Measurements from ENCODE around the gene ACTL7A.

ACTL7A gene, protein sequence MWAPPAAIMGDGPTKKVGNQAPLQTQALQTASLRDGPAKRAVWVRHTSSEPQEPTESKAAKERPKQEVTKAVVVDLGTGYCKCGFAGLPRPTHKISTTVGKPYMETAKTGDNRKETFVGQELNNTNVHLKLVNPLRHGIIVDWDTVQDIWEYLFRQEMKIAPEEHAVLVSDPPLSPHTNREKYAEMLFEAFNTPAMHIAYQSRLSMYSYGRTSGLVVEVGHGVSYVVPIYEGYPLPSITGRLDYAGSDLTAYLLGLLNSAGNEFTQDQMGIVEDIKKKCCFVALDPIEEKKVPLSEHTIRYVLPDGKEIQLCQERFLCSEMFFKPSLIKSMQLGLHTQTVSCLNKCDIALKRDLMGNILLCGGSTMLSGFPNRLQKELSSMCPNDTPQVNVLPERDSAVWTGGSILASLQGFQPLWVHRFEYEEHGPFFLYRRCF

GRCh38 chr9:108861997-108862396, at the start of gene ACTL7A:
TSS of gene ACTL7A (plus strand) at chr9:108862266. CDS start at chr9:108862323, 57 bp downstream.
- H3K4me3 ChIP-seq (ENCODE audit: low read depth in 1 of 2, low read length in 2 of 2) = no peak within 1 kb of the TSS
- no peak within 1 kb of the TSS for H3K27ac ChIP-seq (ENCODE audit: low read length)
- no peaks in the 10 kb centered on the region for H3K9me3 ChIP-seq (ENCODE audit: control insufficient read depth in 1 of 2, low read length in 2 of 2)
- H3K36me3 ChIP-seq (ENCODE audit: control insufficient read depth in 1 of 2, insufficient read depth in 2 of 2, low read length in 2 of 2) = peaks cover 0 to 3% of the 10 kb centered on the region in 2 donors
- H3K4me1 ChIP-seq (ENCODE audit: control insufficient read depth in 1 of 2, insufficient read depth in 2 of 2, low read length in 2 of 2) = no peaks in the 10 kb centered on the region
- no peaks in the 10 kb centered on the region for H3K27me3 ChIP-seq (ENCODE audit: low read depth, low read length)

GRCh38 chr9:108812396-108813025, 49.6 kb upstream of the ACTL7A start:
- Histone ChIP-seq H3K27ac (ENCODE audit: low read length) (no peak overlapping the region), H3K36me3 (ENCODE audit: control insufficient read depth in 1 of 2, insufficient read depth in 2 of 2, low read length in 2 of 2) (no peaks in the 10 kb centered on the region)

GRCh38 chr9:108813951-108814601, 48.0 kb upstream of the ACTL7A start:
- no peaks in the 10 kb centered on the region for H3K36me3 ChIP-seq (ENCODE audit: control insufficient read depth in 1 of 2, insufficient read depth in 2 of 2, low read length in 2 of 2)
- H3K27ac ChIP-seq (ENCODE audit: low read length) = no peak overlapping the region
- no peak overlapping the region for H3K4me3 ChIP-seq (ENCODE audit: low read depth in 1 of 2, low read length in 2 of 2)
- no peaks in the 10 kb centered on the region for H3K4me1 ChIP-seq (ENCODE audit: control insufficient read depth in 1 of 2, insufficient read depth in 2 of 2, low read length in 2 of 2)
- no peaks in the 10 kb centered on the region for H3K9me3 ChIP-seq (ENCODE audit: control insufficient read depth in 1 of 2, low read length in 2 of 2)
- no peaks in the 10 kb centered on the region for H3K27me3 ChIP-seq (ENCODE audit: low read depth, low read length)

More at GRCh38 chr9:108812396-108813025, 49.6 kb upstream of the ACTL7A start:
- no peaks in the 10 kb centered on the region for H3K9me3 ChIP-seq (ENCODE audit: control insufficient read depth in 1 of 2, low read length in 2 of 2)
- H3K27me3 ChIP-seq (ENCODE audit: low read depth, low read length) = no peaks in the 10 kb centered on the region
- no peak overlapping the region for H3K4me3 ChIP-seq (ENCODE audit: low read depth in 1 of 2, low read length in 2 of 2)
- H3K4me1 ChIP-seq (ENCODE audit: control insufficient read depth in 1 of 2, insufficient read depth in 2 of 2, low read length in 2 of 2) = no peaks in the 10 kb centered on the region

DNA sequence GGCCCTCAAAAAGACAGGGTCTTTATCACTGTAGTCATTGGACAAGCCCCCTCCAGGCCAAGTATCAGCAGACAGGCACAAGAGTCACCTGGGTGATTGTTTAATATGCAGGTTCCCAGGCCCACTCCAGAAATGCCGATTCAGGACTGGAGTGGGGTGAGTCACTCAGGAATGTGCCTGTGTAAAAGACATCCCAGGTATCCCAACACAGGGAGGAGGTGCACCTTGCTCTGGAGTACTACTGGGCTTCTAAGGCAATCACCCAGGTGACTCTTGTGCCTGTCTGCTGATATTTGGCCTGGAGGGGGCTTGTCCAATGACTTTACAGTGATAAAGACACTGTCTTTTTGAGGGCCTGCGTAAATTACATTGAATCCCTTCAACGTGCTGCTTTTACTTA, 46.9 kb upstream of the ACTL7A start:
- Histone ChIP-seq H3K27ac (ENCODE audit: low read length) (no peak overlapping the region), H3K4me3 (ENCODE audit: low read depth in 1 of 2, low read length in 2 of 2) (no peak overlapping the region), H3K36me3 (ENCODE audit: control insufficient read depth in 1 of 2, insufficient read depth in 2 of 2, low read length in 2 of 2) (no peaks in the 10 kb centered on the region), H3K27me3 (ENCODE audit: low read depth, low read length) (no peaks in the 10 kb centered on the region), H3K9me3 (ENCODE audit: control insufficient read depth in 1 of 2, low read length in 2 of 2) (no peaks in the 10 kb centered on the region), H3K4me1 (ENCODE audit: control insufficient read depth in 1 of 2, insufficient read depth in 2 of 2, low read length in 2 of 2) (no peaks in the 10 kb centered on the region)

- Histone ChIP-seq H3K27ac (ENCODE audit: low read length) (no peak overlapping the region), H3K27me3 (ENCODE audit: low read depth, low read length) (no peaks in the 10 kb centered on the region), H3K4me3 (ENCODE audit: low read depth in 1 of 2, low read length in 2 of 2) (no peak overlapping the region), H3K9me3 (ENCODE audit: control insufficient read depth in 1 of 2, low read length in 2 of 2) (no peaks in the 10 kb centered on the region), H3K36me3 (ENCODE audit: control insufficient read depth in 1 of 2, insufficient read depth in 2 of 2, low read length in 2 of 2) (no peaks in the 10 kb centered on the region), H3K4me1 (ENCODE audit: control insufficient read depth in 1 of 2, insufficient read depth in 2 of 2, low read length in 2 of 2) (no peaks in the 10 kb centered on the region)
These were observed 46.0 kb upstream of the ACTL7A start for GRCh38 chr9:108816037-108816436.

GRCh38 chr9:108823829-108824228, 38.2 kb upstream of the ACTL7A start:
- H3K27ac ChIP-seq (ENCODE audit: low read length) = no peak overlapping the region
- peaks cover 0 to 6% of the 10 kb centered on the region in 2 donors for H3K9me3 ChIP-seq (ENCODE audit: control insufficient read depth in 1 of 2, low read length in 2 of 2)
- no peaks in the 10 kb centered on the region for H3K36me3 ChIP-seq (ENCODE audit: control insufficient read depth in 1 of 2, insufficient read depth in 2 of 2, low read length in 2 of 2)
- no peaks in the 10 kb centered on the region for H3K27me3 ChIP-seq (ENCODE audit: low read depth, low read length)
- no peaks in the 10 kb centered on the region for H3K4me1 ChIP-seq (ENCODE audit: control insufficient read depth in 1 of 2, insufficient read depth in 2 of 2, low read length in 2 of 2)
- no peak overlapping the region for H3K4me3 ChIP-seq (ENCODE audit: low read depth in 1 of 2, low read length in 2 of 2)

GRCh38 chr9:108830272-108830671, 31.8 kb upstream of the ACTL7A start:
- no peaks in the 10 kb centered on the region for H3K27me3 ChIP-seq (ENCODE audit: low read depth, low read length)
- H3K4me1 ChIP-seq (ENCODE audit: control insufficient read depth in 1 of 2, insufficient read depth in 2 of 2, low read length in 2 of 2) = no peaks in the 10 kb centered on the region
- H3K36me3 ChIP-seq (ENCODE audit: control insufficient read depth in 1 of 2, insufficient read depth in 2 of 2, low read length in 2 of 2) = no peaks in the 10 kb centered on the region
- no peak overlapping the region for H3K27ac ChIP-seq (ENCODE audit: low read length)
- H3K4me3 ChIP-seq (ENCODE audit: low read depth in 1 of 2, low read length in 2 of 2) = no peak overlapping the region
- H3K9me3 ChIP-seq (ENCODE audit: control insufficient read depth in 1 of 2, low read length in 2 of 2) = no peaks in the 10 kb centered on the region

GRCh38 chr9:108831496-108832178, 30.4 kb upstream of the ACTL7A start:
- no peaks in the 10 kb centered on the region for H3K27me3 ChIP-seq (ENCODE audit: low read depth, low read length)
- no peaks in the 10 kb centered on the region for H3K4me1 ChIP-seq (ENCODE audit: control insufficient read depth in 1 of 2, insufficient read depth in 2 of 2, low read length in 2 of 2)
- no peak overlapping the region for H3K27ac ChIP-seq (ENCODE audit: low read length)
- H3K9me3 ChIP-seq (ENCODE audit: control insufficient read depth in 1 of 2, low read length in 2 of 2) = no peaks in the 10 kb centered on the region
- H3K4me3 ChIP-seq (ENCODE audit: low read depth in 1 of 2, low read length in 2 of 2) = no peak overlapping the region
- no peaks in the 10 kb centered on the region for H3K36me3 ChIP-seq (ENCODE audit: control insufficient read depth in 1 of 2, insufficient read depth in 2 of 2, low read length in 2 of 2)

DNA sequence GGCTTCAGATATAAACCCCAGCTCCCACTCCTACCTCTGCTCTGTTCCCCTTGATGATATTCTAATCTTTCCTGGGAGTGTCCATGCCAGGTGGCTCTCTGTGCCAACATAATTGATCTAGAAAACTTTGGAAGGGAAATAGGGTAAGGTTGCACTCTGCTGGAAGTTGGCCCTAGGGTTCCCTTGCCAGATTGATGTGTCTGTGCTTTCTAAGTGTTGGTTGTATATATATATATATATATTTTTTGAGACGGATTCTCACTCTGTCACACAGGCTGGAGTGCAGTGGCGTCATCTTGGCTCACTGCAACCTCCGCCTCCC, 29.9 kb upstream of the ACTL7A start:
- no peak overlapping the region for H3K4me3 ChIP-seq (ENCODE audit: low read depth in 1 of 2, low read length in 2 of 2)
- H3K4me1 ChIP-seq (ENCODE audit: control insufficient read depth in 1 of 2, insufficient read depth in 2 of 2, low read length in 2 of 2) = no peaks in the 10 kb centered on the region
- no peaks in the 10 kb centered on the region for H3K9me3 ChIP-seq (ENCODE audit: control insufficient read depth in 1 of 2, low read length in 2 of 2)
- H3K27ac ChIP-seq (ENCODE audit: low read length) = no peak overlapping the region
- H3K36me3 ChIP-seq (ENCODE audit: control insufficient read depth in 1 of 2, insufficient read depth in 2 of 2, low read length in 2 of 2) = no peaks in the 10 kb centered on the region
- H3K27me3 ChIP-seq (ENCODE audit: low read depth, low read length) = no peaks in the 10 kb centered on the region

DNA sequence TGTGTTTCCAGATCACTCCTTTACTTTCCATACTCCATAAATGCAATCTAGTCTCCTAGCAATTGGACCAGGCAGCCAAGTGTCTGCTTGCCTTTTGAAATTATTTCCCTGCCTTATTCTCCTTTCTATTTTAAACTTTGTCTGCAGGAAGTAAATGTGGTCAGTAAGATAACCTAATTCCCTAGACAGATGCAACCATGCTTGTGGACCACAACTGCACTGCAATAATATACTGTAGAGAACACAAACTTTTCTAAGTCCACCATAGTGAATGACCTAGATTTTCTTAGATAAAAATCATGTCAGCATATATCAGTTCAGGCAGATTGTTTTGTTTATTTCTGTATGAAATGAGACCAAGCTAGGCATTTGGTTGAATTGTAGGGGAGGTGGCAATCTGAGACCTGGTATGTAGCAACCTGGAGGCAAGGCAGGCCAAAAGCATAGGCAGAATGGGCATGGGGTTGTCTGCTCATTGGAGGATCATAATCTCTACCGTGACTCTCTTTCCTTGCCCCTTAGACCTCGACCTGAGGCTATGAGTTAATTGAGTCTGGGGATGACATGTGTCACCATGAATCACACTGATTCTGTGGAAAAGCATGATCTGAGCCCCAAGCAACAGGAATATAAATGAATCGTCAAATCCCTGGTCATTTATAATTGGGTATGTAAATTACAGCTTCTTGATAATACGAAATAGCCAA, 27.0 kb upstream of the ACTL7A start:
- no peak overlapping the region for H3K27ac ChIP-seq (ENCODE audit: low read length)
- no peaks in the 10 kb centered on the region for H3K9me3 ChIP-seq (ENCODE audit: control insufficient read depth in 1 of 2, low read length in 2 of 2)
- H3K4me1 ChIP-seq (ENCODE audit: control insufficient read depth in 1 of 2, insufficient read depth in 2 of 2, low read length in 2 of 2) = no peaks in the 10 kb centered on the region
- H3K27me3 ChIP-seq (ENCODE audit: low read depth, low read length) = no peaks in the 10 kb centered on the region
- no peak overlapping the region for H3K4me3 ChIP-seq (ENCODE audit: low read depth in 1 of 2, low read length in 2 of 2)
- H3K36me3 ChIP-seq (ENCODE audit: control insufficient read depth in 1 of 2, insufficient read depth in 2 of 2, low read length in 2 of 2) = no peaks in the 10 kb centered on the region

GRCh38 chr9:108835831-108836230, 26.2 kb upstream of the ACTL7A start:
- H3K4me3 ChIP-seq (ENCODE audit: low read depth in 1 of 2, low read length in 2 of 2) = no peak overlapping the region
- H3K4me1 ChIP-seq (ENCODE audit: control insufficient read depth in 1 of 2, insufficient read depth in 2 of 2, low read length in 2 of 2) = no peaks in the 10 kb centered on the region
- H3K27ac ChIP-seq (ENCODE audit: low read length) = no peak overlapping the region
- H3K27me3 ChIP-seq (ENCODE audit: low read depth, low read length) = no peaks in the 10 kb centered on the region
- no peaks in the 10 kb centered on the region for H3K36me3 ChIP-seq (ENCODE audit: control insufficient read depth in 1 of 2, insufficient read depth in 2 of 2, low read length in 2 of 2)
- no peaks in the 10 kb centered on the region for H3K9me3 ChIP-seq (ENCODE audit: control insufficient read depth in 1 of 2, low read length in 2 of 2)

Data from muscle layer of duodenum (tissue), 2 donors.